ENCODE data around the gene MYL5.
"Not testable (repeated sequence)": the region's sequence is repeated elsewhere in the genome, so short reads cannot be mapped to it uniquely, and the experiment has no call there.

Gene MYL5

DNA sequence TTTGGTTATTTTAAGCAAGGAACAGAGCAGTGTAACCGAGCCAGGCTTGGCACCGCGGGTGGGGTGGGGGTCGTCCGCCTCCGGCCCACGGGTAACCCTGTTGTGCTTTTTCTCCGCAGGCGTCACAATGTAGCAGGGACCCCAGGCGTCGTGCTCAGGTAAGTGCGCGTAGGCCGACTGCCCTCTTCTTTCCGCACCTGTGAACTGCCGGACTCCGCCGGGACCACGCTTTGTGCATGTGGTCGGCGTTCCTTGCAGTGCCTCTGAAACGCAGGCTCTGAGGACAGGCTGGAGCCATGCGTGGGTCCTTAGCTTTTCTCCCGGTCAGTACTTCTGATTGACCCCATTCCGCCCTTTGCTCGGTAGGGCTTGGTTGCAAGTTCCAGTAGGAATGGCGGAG is 56.2 kb downstream of the MYL5 start:
- DNase-seq: no peak

- not testable (repeated sequence) for DNase-seq
Observed at GRCh38 chr4:730946-731904, 56.9 kb downstream of the MYL5 start.
